A549 (cell line): ENCODE results near the gene LAMC1. TPM values are rescaled to one million over a fixed set of nuclear protein-coding genes. Genes with fewer than 3 reads are reported as not detected.
A peak's percentile ranks its signal among the peaks of the same experiment; 100 is the strongest.

Source experiments
- ATAC-seq, 2 experiments: fragments of 200-7000 bp in 1 of 2; fragments of >200 bp in 1 of 2; cut with Nextera tagmentation in 1 of 2; cut with Tn5 transposase in 1 of 2; 3 replicates each; pipeline versions ENCODE4 v1.8.0 to v1.9.1; 2018 to 2020; ENCODE audit warnings: mild to moderate bottlenecking in 1 of 2, moderate library complexity in 1 of 2
- CTCF ChIA-PET: fragments of 300-600 bp; sonication (Branson Sonifier 250); formaldehyde crosslinking; extraction: SDS; loops from one replicate; lab custom pipeline; 2021; ENCODE audit warnings: antibody characterized with exemption, inconsistent platforms; lab: Yijun Ruan, JAX
- POLR2A ChIA-PET: fragments of 350-600 bp; formaldehyde crosslinking; extraction: SDS; loops from one replicate; lab custom pipeline; 2021; ENCODE audit warnings: antibody characterized with exemption, inconsistent platforms; lab: Yijun Ruan, JAX
- DNase-seq, 2 experiments: peaks; one replicate each; pipeline versions ENCODE4 v3.0.0 to v3.0.0-alpha.2; 2011 to 2016; ENCODE audit warnings: low read depth in 1 of 2, low spot score in 1 of 2
- FAIRE-seq: peaks from 2 replicates; lab custom pipeline; 2011; peaks lifted over from hg19 to GRCh38; lab: Jason Lieb, UNC
- H3K27ac ChIP-seq, 2 experiments: fragments of >200 bp; sonication (Bioruptor Twin); formaldehyde crosslinking; 3 replicates each; pipeline ENCODE4 v1.5.1; 2016 to 2017
- H3K4me1 ChIP-seq: fragments of >200 bp; sonication (Bioruptor Twin); formaldehyde crosslinking; 3 replicates; pipeline ENCODE4 v1.6.1; 2016
- H3K4me2 ChIP-seq: fragments of >200 bp; sonication (Bioruptor Twin); formaldehyde crosslinking; 3 replicates; pipeline ENCODE4 v1.6.1; 2016
- H3K4me3 ChIP-seq: fragments of >200 bp; sonication (Bioruptor Twin); formaldehyde crosslinking; 3 replicates; pipeline ENCODE4 v1.5.1; 2016
- H3K9me3 ChIP-seq: fragments of >200 bp; sonication (Bioruptor Twin); formaldehyde crosslinking; 3 replicates; pipeline ENCODE4 v1.6.1; 2016
- ATOH8 ChIP-seq: fragments of 250-450 bp; sonication (Bioruptor Pico); IDR thresholded peaks from 2 replicates; pipeline ENCODE4 v1.5.0; 2020; ENCODE audit warnings: low read depth, mild to moderate bottlenecking, moderate library complexity
- BHLHE40 ChIP-seq: IDR thresholded peaks from 2 replicates; pipeline ENCODE4 v1.6.1; 2012; ENCODE audit warnings: low read depth, low read length, inconsistent platforms
- CEBPB ChIP-seq, 2 experiments: fragments of >200 bp in 1 of 2; sonication (Bioruptor Twin) in 1 of 2; formaldehyde crosslinking in 1 of 2; IDR thresholded peaks; 2 replicates each; pipeline ENCODE4 v1.6.1; 2012 to 2016
- ELK1 ChIP-seq: fragments of 150-350 bp; IDR thresholded peaks from 2 replicates; pipeline ENCODE4 v1.6.1; 2014; ENCODE audit warnings: low read depth, mild to moderate bottlenecking, low read length
- FOSB ChIP-seq: fragments of 250-450 bp; sonication (Bioruptor Pico); IDR thresholded peaks from 2 replicates; pipeline ENCODE4 v1.5.0; 2020; ENCODE audit warnings: mild to moderate bottlenecking, moderate library complexity
- GATA3 ChIP-seq: IDR thresholded peaks from 2 replicates; pipeline ENCODE4 v1.6.1; 2012; ENCODE audit warnings: borderline replicate concordance
- HES2 ChIP-seq: fragments of >200 bp; sonication (Bioruptor Twin); formaldehyde crosslinking; IDR thresholded peaks from 2 replicates; pipeline ENCODE4 v1.6.1; 2016
- HEYL ChIP-seq: fragments of 250-450 bp; sonication (Bioruptor Pico); IDR thresholded peaks from 2 replicates; pipeline ENCODE4 v1.8.0; 2021; ENCODE audit warnings: mild to moderate bottlenecking, moderate library complexity
- JUNB ChIP-seq: fragments of >200 bp; sonication (Bioruptor Twin); formaldehyde crosslinking; IDR thresholded peaks from 2 replicates; pipeline ENCODE4 v1.6.1; 2016
- MAFK ChIP-seq: fragments of 450-650 bp; IDR thresholded peaks from 2 replicates; pipeline ENCODE4 v1.6.1; 2014; ENCODE audit not compliant: partially characterized antibody
- MAX ChIP-seq: IDR thresholded peaks from 2 replicates; pipeline ENCODE4 v1.6.1; 2012
- PBX3 ChIP-seq: IDR thresholded peaks from 2 replicates; pipeline ENCODE4 v1.6.1; 2012
- POLR2A ChIP-seq: IDR thresholded peaks from 2 replicates; pipeline ENCODE4 v1.6.1; 2012; ENCODE audit warnings: mild to moderate bottlenecking, low read length
- POLR2AphosphoS2 ChIP-seq: conservative IDR thresholded peaks from 2 replicates; pipeline ENCODE4 v1.6.1; 2012; ENCODE audit warnings: low read length, improper control_type of control experiment, inconsistent platforms
- RAD21 ChIP-seq, 2 experiments: fragments of >200 bp in 1 of 2; sonication (Bioruptor Twin) in 1 of 2; formaldehyde crosslinking in 1 of 2; IDR thresholded peaks in 1 of 2; conservative IDR thresholded peaks in 1 of 2; 2 replicates in 1 of 2; 3 replicates in 1 of 2; pipeline ENCODE4 v1.6.1; 2012 to 2018; ENCODE audit warnings: inconsistent platforms in 1 of 2
- USF2 ChIP-seq: fragments of 450-650 bp; IDR thresholded peaks from 2 replicates; pipeline ENCODE4 v1.6.1; 2014; ENCODE audit warnings: antibody characterized with exemption
- ZC3H11A ChIP-seq: fragments of 450-650 bp; IDR thresholded peaks from 2 replicates; pipeline ENCODE4 v1.6.1; 2014; ENCODE audit warnings: antibody characterized with exemption, mild to moderate bottlenecking
- ZFP36 ChIP-seq: fragments of 450-650 bp; IDR thresholded peaks from 2 replicates; pipeline ENCODE4 v1.6.1; 2014; ENCODE audit warnings: borderline replicate concordance; ENCODE audit not compliant: partially characterized antibody
- ZNF302 ChIP-seq: fragments of 250-450 bp; sonication (Bioruptor Pico); IDR thresholded peaks from 2 replicates; pipeline ENCODE4 v1.9.0; 2021; ENCODE audit warnings: inconsistent platforms, mild to moderate bottlenecking, moderate library complexity
- WGBS: methylation state at CpG from one replicate; pipeline ENCODE4 v1.1.6; 2017; ENCODE audit errors: missing lambda C conversion rate; 5-methylcytosine and 5-hydroxymethylcytosine counted together
- polyA plus RNA-seq, 4 experiments: library from polyadenylated mRNA; depleted of rRNA in 3 of 4; stranded (reverse); fragments of >200 nt; fragmentation: RNase III in 1 of 4; extraction: RNeasy Plus Mini Kit Qiagen cat#74134 plus additional on column Dnase treatment in 1 of 4; gene quantifications; 2 replicates in 3 of 4; 3 replicates in 1 of 4; pipeline ENCODE4 v1.2.3, GENCODE V29; 2011 to 2017

Gene LAMC1
- polyA plus RNA-seq, 2 of the 4 experiments (the other 2 are of a cell fraction): 93.7 to 152 TPM

GRCh38 chr1:183173828-183174227, 150.6 kb downstream of the LAMC1 start:
- TF ChIP-seq USF2: no peak
- no peak for TF ChIP-seq FOSB (CRISPR knock-in tag)
- TF ChIP-seq JUNB: no peak
- no peak for TF ChIP-seq POLR2A
- no peak for TF ChIP-seq ATOH8 (CRISPR knock-in tag)
- TF ChIP-seq PBX3: no peak
- no peak for TF ChIP-seq HES2
- TF ChIP-seq ZC3H11A: no peak
- TF ChIP-seq RAD21 (conservative IDR thresholded peaks at IDR 0.05 in 1 of 2, IDR thresholded peaks at IDR 0.05 in 1 of 2): no peak
- TF ChIP-seq ZNF302 (CRISPR knock-in tag): no peak
- TF ChIP-seq MAFK: no peak
- TF ChIP-seq ELK1: no peak
- TF ChIP-seq ZFP36: no peak
- Histone ChIP-seq H3K4me3 (no peak overlapping the region), H3K9me3 (no peaks in the 10 kb centered on the region), H3K4me2 (no peak overlapping the region), H3K27ac (no peak overlapping the region), H3K4me1 (peaks cover 13% of the 10 kb centered on the region)
- DNase-seq (no peak), ATAC-seq (no peak), FAIRE-seq (no peak)
- WGBS: 93% methylated on average over 2 of the region's 2 CpGs
- ChIA-PET POLR2A (no interaction called here), CTCF (interaction anchor here (1.1 kb wide), 1 partner anchor 13 kb away, joined by 3 read pairs; no protein-coding TSS in a partner anchor)

GRCh38 chr1:183175631-183176030, 152.4 kb downstream of the LAMC1 start:
- no peak for FAIRE-seq

GRCh38 chr1:183178545-183178944, 155.3 kb downstream of the LAMC1 start:
- ChIA-PET CTCF (interaction anchor here (0.9 to 3.0 kb wide), 2 partner anchors 11 to 60 kb away, joined by 3 to 16 read pairs; no protein-coding TSS in a partner anchor), POLR2A (no interaction called here)
- TF ChIP-seq POLR2AphosphoS2 (no peak), CEBPB (IDR thresholded peaks at IDR 0.05) (peak; percentile 8 to 67; a peak in 2 of 4 replicates)
- DNase-seq (no peak), ATAC-seq (no peak), FAIRE-seq (no peak)
- no peaks in the 10 kb centered on the region for H3K9me3 ChIP-seq
- H3K4me3 ChIP-seq: no peak overlapping the region
- H3K27ac ChIP-seq: peak overlapping the region; percentile 76 to 79; a peak in 3 of 6 replicates
- H3K4me2 ChIP-seq: peak overlapping the region; percentile 35; the same call in 2 of the 3 replicates
- 56% methylated on average over 7 of the region's 7 CpGs for WGBS
- peaks cover 43% of the 10 kb centered on the region for H3K4me1 ChIP-seq

More at GRCh38 chr1:183175631-183176030, 152.4 kb downstream of the LAMC1 start:
- 80% methylated on average over 1 of the region's 1 CpG for WGBS
- DNase-seq (no peak), ATAC-seq (no peak)
- CTCF ChIA-PET: interaction anchor here (3.0 kb wide), 1 partner anchor 8 kb away, joined by 16 read pairs; no protein-coding TSS in a partner anchor
- TF ChIP-seq MAX (no peak), HEYL (no peak), GATA3 (no peak), ZC3H11A (no peak), BHLHE40 (no peak)
- TF ChIP-seq, all 56 proteins: peak for 0
- Histone ChIP-seq H3K4me2 (no peak overlapping the region), H3K4me1 (peaks cover 29% of the 10 kb centered on the region), H3K9me3 (no peaks in the 10 kb centered on the region), H3K27ac (peak overlapping the region in 1 of 2 experiments; percentile 50; a peak in 3 of 6 replicates), H3K4me3 (no peak overlapping the region)
- POLR2A ChIA-PET: no interaction called here
